A549 treated with AZD2906 at 1 μM for 4 hours (cell line): ENCODE data around the gene LCK. TPM values are rescaled to one million over a fixed set of nuclear protein-coding genes. Genes with fewer than 3 reads are reported as not detected.

ENCODE experiments used
- total RNA-seq: library from RNA; stranded (reverse); fragments of 200-300 nt; extraction: Qiagen RNA extraction; gene quantifications from 5 replicates; pipeline ENCODE4 v1.2.3, GENCODE V29; 2022

Gene LCK
- 0.06 to 0.09 TPM in 2 of 5 replicates, not detected in the others for total RNA-seq

GRCh38 chr1:32250893-32251716 is at the start of gene LCK:
TSS of gene LCK (plus strand) at chr1:32251265. CDS start at chr1:32274330, 23,065 bp downstream.

GRCh38 chr1:32205401-32206370 is 45.4 kb upstream of the LCK start, which contains the start of gene IQCC:
TSS of gene IQCC (plus strand) at chr1:32205671. CDS start at chr1:32205682, 11 bp downstream.

GRCh38 chr1:32208891-32209328 is 42.2 kb upstream of the LCK start, which contains the start of gene DCDC2B:
TSS of gene DCDC2B (plus strand) at chr1:32209089. CDS start at chr1:32209094, 5 bp downstream.

GRCh38 chr1:32221980-32222755 is 28.9 kb upstream of the LCK start, which contains the start of the genes EIF3I and TMEM234:
TSS of gene EIF3I (plus strand) at chr1:32222407. CDS start at chr1:32222442, 35 bp downstream.
TSS of gene TMEM234 (minus strand) at chr1:32222353. CDS start at chr1:32222322, 31 bp downstream.

GRCh38 chr1:32246888-32247273 is 4.2 kb upstream of the LCK start, which contains the start of gene FAM167B:
TSS of gene FAM167B (plus strand) at chr1:32247222. CDS start at chr1:32247422, 200 bp downstream.

GRCh38 chr1:32291708-32292538 is 40.9 kb downstream of the LCK start, which contains the start of gene HDAC1:
TSS of gene HDAC1 (plus strand) at chr1:32292083. CDS start at chr1:32292170, 87 bp downstream.

Other genes with a start within 250 kb of the LCK start
- gene KHDRBS1, start 237.4 kb upstream of the LCK start, total RNA-seq: 126 to 142 TPM (median 130 TPM) in 5 replicates
- 9.4 to 11.1 TPM (median 10.9 TPM) in 5 replicates for gene TMEM39B, start 178.3 kb upstream of the LCK start, total RNA-seq
- 12.7 to 18.2 TPM (median 13.8 TPM) in 5 replicates for gene KPNA6, start 143.2 kb upstream of the LCK start, total RNA-seq
- gene TXLNA, start 71.6 kb upstream of the LCK start, total RNA-seq: 24.3 to 31.2 TPM (median 24.9 TPM) in 5 replicates
- 1.6 to 2.0 TPM (median 1.8 TPM) in 5 replicates for gene CCDC28B, start 50.7 kb upstream of the LCK start, total RNA-seq
- 1.4 to 2.1 TPM (median 1.8 TPM) in 5 replicates for gene IQCC, start 45.6 kb upstream of the LCK start, total RNA-seq
- not detected in 5 replicates for gene DCDC2B, start 42.2 kb upstream of the LCK start, total RNA-seq
- gene TMEM234, start 28.9 kb upstream of the LCK start, total RNA-seq: 7.3 to 9.4 TPM (median 8.8 TPM) in 5 replicates
- 267 to 287 TPM (median 277 TPM) in 5 replicates for gene EIF3I, start 28.9 kb upstream of the LCK start, total RNA-seq
- gene FAM167B, start 4.0 kb upstream of the LCK start, total RNA-seq: 0.29 to 0.88 TPM (median 0.45 TPM) in 5 replicates
- gene HDAC1, start 40.8 kb downstream of the LCK start, total RNA-seq: 47.4 to 53.3 TPM (median 52.0 TPM) in 5 replicates
- gene MARCKSL1, start 85.0 kb downstream of the LCK start, total RNA-seq: 55.2 to 71.9 TPM (median 64.9 TPM) in 5 replicates
- gene FAM229A, start 111.2 kb downstream of the LCK start, total RNA-seq: 1.8 to 3.6 TPM (median 3.3 TPM) in 5 replicates
- gene TSSK3, start 111.3 kb downstream of the LCK start, total RNA-seq: 0.29 TPM in 1 of 5 replicates, not detected in the others
- gene BSDC1, start 143.2 kb downstream of the LCK start, total RNA-seq: 17.4 to 21.0 TPM (median 19.9 TPM) in 5 replicates
- gene ZBTB8B, start 213.8 kb downstream of the LCK start, total RNA-seq: 0.01 TPM in 4 of 5 replicates, not detected in the other